ENCODE measurements around the gene XPC.
"Not testable (repeated sequence)": the region's sequence is repeated elsewhere in the genome, so short reads cannot be mapped to it uniquely, and the experiment has no call there.

Gene XPC

GRCh38 chr3:14178247-14179113 lies at the start of gene XPC, which contains the start of gene LSM3:
Gene XPC (minus strand): TSS chr3:14178601. CDS start chr3:14178568, 33 bp downstream.
Gene LSM3 (plus strand): TSS chr3:14178817. CDS start chr3:14178861, 44 bp downstream.
- in situ Hi-C loops (cut with HindIII; ENCODE audit: low sequenced_read_pairs): no loop called here

DNA sequence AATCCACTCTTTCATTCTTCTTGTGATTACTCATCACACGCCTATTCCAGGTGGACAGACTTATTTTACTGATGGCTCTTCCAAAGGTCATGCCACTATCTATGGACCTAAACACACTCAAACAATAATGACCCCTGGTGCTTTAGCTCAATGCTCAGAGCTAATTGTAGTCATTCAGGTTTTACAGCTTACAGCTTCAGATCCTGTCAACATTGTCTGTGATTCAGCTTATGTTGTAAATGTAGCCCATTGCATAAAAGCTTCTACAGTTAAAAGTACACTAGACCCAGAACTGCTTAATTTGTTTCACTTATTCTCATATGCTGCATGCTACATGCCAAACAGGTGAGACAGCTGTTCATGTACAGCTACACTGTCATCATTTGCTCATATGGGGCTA lies 49.5 kb upstream of the XPC start:
- in situ Hi-C loops (cut with HindIII; ENCODE audit: low sequenced_read_pairs): no loop called here

DNA sequence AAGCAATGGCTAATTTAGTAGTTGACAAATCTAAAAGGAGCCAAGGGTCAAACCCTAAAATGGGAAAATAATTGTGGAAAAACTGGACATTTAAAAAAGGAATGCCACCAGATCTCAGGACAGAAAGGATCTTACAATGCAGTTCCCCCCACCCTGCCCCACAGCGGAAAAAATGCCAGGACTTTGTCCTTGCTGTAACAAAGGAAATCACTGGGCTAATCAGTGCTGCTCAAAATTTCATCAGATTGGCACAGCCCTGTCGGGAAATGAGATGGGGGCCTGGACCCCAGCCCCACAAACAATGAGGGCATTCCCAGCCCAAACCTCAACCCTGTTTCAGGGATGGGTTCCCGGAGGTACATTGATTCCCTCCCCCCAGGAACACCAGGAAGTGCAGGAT lies 48.0 kb upstream of the XPC start:
- in situ Hi-C loops (cut with HindIII; ENCODE audit: low sequenced_read_pairs): not testable (repeated sequence)

DNA sequence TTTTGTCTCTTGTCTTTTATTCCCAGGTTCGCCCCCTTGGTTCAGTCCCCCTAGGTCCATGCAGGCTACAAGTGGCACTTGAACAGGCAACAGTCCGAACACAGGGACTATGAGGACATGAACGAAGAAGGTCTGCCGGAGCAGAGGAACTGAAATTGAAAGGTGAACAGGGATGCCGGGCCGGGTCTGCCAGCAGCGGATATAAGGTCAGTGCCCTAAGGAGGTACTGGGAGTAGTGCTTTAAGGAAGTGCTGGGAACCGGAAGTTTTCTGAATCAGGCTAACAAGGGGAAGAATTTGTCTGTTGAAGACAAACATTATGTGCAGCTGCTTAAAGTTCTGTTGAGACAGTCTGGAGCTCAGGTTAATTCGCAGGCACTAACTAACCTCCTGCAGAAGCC lies 47.0 kb upstream of the XPC start:
- in situ Hi-C loops (cut with HindIII; ENCODE audit: low sequenced_read_pairs): no loop called here

GRCh38 chr3:14224895-14225294 lies 46.5 kb upstream of the XPC start:
- in situ Hi-C loops (cut with HindIII; ENCODE audit: low sequenced_read_pairs): no loop called here

GRCh38 chr3:14223595-14223994 lies 45.2 kb upstream of the XPC start:
- in situ Hi-C loops (cut with HindIII; ENCODE audit: low sequenced_read_pairs): no loop called here

- in situ Hi-C loops (cut with HindIII; ENCODE audit: low sequenced_read_pairs): no loop called here
These were observed 44.6 kb upstream of the XPC start for GRCh38 chr3:14222900-14223594.

GRCh38 chr3:14222457-14222856 lies 44.1 kb upstream of the XPC start:
- in situ Hi-C loops (cut with HindIII; ENCODE audit: low sequenced_read_pairs): no loop called here

GRCh38 chr3:14221902-14222301 lies 43.5 kb upstream of the XPC start:
- in situ Hi-C loops (cut with HindIII; ENCODE audit: low sequenced_read_pairs): no loop called here

GRCh38 chr3:14220933-14221332 lies 42.5 kb upstream of the XPC start:
- in situ Hi-C loops (cut with HindIII; ENCODE audit: low sequenced_read_pairs): no loop called here

- in situ Hi-C loops (cut with HindIII; ENCODE audit: low sequenced_read_pairs): no loop called here
These were observed 40.0 kb upstream of the XPC start for GRCh38 chr3:14218355-14218754.

GRCh38 chr3:14216257-14217048 lies 38.1 kb upstream of the XPC start:
- in situ Hi-C loops (cut with HindIII; ENCODE audit: low sequenced_read_pairs): no loop called here

- in situ Hi-C loops (cut with HindIII; ENCODE audit: low sequenced_read_pairs): loop anchor here (5.0 kb wide), 2 partner anchors 82 to 263 kb away; no protein-coding TSS in a partner anchor
These were observed 36.4 kb upstream of the XPC start for GRCh38 chr3:14214764-14215163.

DNA sequence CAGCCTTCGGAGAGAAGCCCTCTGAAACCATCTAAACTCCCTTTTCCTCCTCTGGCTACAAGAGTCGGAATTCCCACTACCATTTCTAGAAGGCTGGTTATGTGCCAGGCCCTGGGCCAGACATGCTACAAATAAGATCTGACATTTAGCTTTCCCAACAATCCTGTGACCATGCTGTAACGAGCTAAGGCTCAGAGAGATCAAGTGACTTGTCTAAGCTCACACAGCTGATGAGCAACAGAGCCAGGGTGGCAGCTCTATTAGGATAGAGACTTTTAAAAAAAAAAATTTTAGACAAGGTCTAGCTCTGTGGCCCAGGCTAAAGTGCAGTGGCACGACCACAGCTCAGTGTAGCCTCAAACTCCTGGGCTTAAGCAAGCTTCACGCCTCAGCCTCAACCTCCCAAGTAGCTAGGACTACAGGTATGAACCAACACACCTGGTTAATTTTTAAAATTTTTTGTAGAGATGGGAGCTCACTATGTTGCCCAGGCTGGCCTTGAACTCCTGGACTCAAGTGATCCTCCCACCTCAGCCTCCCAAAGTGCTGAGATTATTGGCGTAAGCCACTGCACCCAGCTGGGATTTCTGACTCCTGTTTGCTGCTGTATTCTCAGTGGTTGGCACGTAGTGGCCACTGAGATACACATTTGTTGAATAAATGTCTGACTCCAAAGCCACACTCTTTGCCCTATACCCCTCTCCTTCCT lies 34.8 kb upstream of the XPC start:
- in situ Hi-C loops (cut with HindIII; ENCODE audit: low sequenced_read_pairs): loop anchor here (5.0 kb wide), 2 partner anchors 81 to 264 kb away; no protein-coding TSS in a partner anchor

DNA sequence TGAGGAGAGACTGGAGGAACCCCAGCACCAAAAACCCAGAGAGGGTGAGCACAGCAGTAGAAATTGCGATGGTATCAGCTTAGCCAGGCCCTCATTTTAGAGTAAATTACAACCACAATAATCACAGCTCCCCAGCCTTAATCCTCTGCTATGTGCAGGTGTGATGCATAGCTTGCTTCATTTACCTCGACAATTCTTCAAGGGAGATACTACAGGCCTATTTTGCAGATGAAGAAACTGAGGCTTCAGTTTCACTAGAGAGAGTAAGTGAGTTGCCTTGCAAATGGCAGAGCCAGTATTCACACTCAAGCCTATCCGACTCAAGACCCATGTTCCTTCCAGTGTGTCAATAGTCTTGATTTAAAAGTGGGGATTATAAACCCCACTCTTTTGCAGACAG lies 33.6 kb upstream of the XPC start:
- in situ Hi-C loops (cut with HindIII; ENCODE audit: low sequenced_read_pairs): loop anchor here (5.0 kb wide), 2 partner anchors 80 to 265 kb away; no protein-coding TSS in a partner anchor

GRCh38 chr3:14211621-14212020 lies 33.2 kb upstream of the XPC start:
- in situ Hi-C loops (cut with HindIII; ENCODE audit: low sequenced_read_pairs): loop anchor here (5.0 kb wide), 2 partner anchors 79 to 266 kb away; no protein-coding TSS in a partner anchor

GRCh38 chr3:14210843-14211594 lies 32.6 kb upstream of the XPC start:
- in situ Hi-C loops (cut with HindIII; ENCODE audit: low sequenced_read_pairs): loop anchor here (5.0 kb wide), 2 partner anchors 79 to 266 kb away; no protein-coding TSS in a partner anchor

DNA sequence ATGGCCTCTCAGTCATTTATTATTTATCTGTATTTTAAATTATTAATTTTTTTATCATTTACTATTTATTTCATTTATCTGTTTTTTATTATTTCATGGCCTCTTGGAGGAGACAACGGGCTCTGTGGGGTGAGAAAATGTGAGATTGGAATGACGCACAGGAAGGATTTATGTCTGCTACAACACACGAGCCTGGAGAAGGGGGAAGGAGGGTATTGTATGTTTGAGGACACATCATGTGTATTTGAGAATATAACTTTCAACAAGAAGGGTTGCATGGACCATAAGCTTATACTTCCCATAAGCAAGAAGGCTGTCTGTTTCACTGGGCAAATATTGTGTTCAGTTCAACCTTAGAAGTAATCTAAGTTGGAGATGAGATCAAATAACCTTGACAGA lies 31.9 kb upstream of the XPC start:
- in situ Hi-C loops (cut with HindIII; ENCODE audit: low sequenced_read_pairs): loop anchor here (5.0 kb wide), 2 partner anchors 78 to 267 kb away; no protein-coding TSS in a partner anchor

DNA sequence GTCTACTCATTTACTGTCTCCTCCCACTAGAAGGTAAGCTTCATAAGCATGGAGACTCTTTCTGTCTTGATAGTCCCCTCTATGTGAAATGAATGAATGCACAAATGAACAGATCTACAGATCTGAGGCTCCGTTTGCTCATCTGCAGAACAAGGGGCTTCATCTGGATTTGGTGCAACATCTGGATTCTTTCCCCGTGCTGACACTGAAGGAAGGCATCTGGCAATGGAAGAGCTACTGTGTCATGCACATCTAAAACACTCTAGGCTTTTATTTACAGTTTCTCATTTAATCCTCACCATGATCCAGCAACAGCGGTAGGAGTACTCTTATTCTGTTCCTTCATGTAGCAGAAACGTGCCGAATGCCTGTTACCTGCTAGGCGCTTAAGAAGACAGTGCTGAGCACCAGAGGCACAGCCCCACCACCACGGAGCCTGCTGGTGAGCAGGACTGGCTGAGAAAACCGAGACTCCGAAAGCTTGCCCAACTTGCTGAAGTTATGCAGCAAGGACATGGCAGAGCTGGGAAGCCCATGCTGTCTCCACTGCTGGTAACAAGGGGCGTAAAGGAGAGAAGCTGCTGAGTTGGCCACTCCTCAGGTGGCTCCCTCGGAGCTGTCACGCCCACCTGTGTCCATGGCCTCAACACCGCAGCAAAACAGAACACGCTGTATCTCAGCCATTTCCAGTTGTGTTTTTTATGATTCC lies 31.3 kb upstream of the XPC start:
- in situ Hi-C loops (cut with HindIII; ENCODE audit: low sequenced_read_pairs): loop anchor here (5.0 to 10.0 kb wide), 3 partner anchors 77 to 268 kb away; no protein-coding TSS in a partner anchor

All from endothelial cell of hepatic sinusoid (primary cell).